NCI-H526 (cell line): ENCODE measurements around the gene ACBD5.
"Not testable (repeated sequence)": the region's sequence is repeated elsewhere in the genome, so short reads cannot be mapped to it uniquely, and the experiment has no call there.

ENCODE experiments used
- DNase-seq, 2 experiments: peaks; one replicate each; lab custom pipeline; 2025; lab: John Stamatoyannopoulos, UW

Gene ACBD5, protein sequence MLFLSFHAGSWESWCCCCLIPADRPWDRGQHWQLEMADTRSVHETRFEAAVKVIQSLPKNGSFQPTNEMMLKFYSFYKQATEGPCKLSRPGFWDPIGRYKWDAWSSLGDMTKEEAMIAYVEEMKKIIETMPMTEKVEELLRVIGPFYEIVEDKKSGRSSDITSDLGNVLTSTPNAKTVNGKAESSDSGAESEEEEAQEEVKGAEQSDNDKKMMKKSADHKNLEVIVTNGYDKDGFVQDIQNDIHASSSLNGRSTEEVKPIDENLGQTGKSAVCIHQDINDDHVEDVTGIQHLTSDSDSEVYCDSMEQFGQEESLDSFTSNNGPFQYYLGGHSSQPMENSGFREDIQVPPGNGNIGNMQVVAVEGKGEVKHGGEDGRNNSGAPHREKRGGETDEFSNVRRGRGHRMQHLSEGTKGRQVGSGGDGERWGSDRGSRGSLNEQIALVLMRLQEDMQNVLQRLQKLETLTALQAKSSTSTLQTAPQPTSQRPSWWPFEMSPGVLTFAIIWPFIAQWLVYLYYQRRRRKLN

DNA sequence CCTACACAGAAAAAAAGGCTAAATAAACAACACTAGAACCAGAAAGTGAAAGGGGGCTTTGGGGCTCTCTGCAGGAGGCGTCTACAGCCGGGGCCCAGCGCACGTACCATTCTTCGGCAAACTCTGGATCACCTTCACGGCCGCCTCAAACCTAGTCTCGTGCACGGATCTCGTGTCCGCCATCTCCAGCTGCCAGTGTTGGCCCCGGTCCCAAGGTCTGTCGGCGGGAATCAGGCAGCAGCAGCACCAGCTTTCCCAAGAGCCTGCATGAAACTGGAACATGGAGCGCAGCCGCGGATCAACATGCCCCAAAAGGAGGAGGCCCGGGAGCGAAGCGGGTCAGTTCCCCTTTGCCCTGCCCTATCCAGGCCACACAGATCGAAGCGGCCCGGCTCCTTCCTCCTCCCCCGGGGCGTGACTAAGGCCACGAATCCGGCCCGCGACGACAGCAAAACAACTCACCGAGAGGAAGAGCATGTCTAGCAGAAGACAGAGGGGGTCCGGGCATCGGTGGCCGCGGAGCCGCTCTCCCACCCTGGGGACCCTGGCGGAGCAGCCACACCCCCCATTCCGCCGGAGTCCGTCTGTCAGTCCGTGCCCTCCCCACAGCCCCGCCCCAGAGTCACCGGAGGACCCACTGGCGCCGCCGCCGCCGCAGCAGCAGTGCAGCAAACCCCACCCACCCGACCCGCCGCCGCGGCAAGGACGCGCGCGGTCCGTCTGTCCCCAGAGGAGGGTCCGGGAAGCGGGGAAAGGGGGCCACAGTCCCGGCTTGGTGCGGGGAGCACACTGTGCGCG, at the start of gene ACBD5:
Gene ACBD5 (minus strand): TSS at position 586 of the 798 bp plus-strand sequence. CDS start 109 bp downstream, at position 477.
- DNase-seq: peak; percentile 49 to 84

DNA sequence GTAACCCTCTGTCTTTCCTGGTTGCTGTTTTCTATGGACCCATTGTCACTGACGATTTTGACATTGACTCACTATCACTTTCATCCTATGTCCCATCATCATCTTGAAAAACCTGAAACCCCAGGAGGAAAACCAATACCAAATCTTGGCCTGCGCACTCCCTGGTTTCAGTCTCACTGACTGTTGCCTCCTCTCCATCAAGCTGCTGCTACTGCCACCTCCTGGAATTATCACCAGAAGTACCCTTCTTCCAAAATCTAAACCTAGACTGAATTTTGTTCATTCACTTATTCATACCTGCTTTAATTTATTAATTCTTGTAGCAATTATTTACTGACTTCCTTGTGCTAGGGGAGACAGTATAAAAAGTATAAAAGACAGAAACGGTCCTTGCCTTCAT, 44.5 kb upstream of the ACBD5 start:
- DNase-seq: no peak

DNA sequence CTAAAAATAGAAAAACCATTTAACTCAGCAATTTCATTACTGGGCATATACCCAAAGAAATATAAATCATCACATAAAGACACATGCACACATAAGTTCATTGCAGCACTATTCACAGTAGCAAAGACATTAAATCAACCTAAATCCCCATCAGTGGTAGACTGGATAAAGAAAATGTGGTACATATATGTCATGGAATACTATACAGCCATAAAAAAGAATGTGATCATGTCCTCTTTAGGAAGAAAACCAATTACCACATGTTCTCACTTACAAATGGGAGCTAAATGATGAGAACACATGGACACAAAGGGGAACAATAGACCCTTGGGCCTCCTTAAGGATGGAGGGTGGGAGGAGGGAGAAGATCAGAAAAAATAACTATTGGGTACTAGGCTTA, 36.0 kb upstream of the ACBD5 start:
- DNase-seq: no peak

DNA sequence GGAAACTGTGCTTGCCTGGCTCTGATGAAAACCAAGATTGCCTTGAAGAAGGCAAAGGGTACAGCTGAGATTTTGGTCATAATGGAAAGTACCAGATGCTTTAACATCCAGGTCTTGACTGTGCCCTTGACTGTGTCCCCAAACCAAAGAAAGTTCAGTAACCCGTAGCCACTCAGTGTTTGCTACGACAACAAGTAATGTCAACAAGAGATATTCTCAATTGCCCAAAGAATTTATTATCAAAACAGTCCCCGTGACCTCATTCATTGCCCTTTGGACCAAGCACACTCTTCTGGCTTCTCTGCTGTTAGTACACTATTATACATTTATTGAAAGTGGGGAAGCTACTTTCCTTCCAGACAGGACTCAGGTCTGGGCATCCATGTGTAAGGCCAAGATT, 25.4 kb upstream of the ACBD5 start:
- not testable (repeated sequence) for DNase-seq

DNA sequence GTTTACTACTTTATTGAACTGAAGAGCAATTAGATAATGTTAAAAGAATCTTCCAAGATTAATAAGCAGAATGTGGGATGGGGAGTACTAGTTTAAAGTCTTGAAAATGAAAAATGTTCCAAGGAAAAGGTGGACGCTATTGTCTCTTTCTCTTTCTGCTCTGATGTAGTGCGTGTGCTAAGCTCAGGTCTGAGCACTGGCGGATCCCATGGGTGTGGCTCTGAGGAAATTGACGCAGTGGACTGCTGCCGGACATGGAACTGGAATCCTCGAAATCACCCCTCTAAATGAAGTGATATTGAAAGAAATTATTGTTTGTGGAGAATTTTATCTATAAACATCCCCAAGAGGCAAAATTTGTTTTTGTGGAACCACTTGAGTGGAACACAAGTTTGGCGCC, 22.2 kb upstream of the ACBD5 start:
- not testable (repeated sequence) for DNase-seq

DNA sequence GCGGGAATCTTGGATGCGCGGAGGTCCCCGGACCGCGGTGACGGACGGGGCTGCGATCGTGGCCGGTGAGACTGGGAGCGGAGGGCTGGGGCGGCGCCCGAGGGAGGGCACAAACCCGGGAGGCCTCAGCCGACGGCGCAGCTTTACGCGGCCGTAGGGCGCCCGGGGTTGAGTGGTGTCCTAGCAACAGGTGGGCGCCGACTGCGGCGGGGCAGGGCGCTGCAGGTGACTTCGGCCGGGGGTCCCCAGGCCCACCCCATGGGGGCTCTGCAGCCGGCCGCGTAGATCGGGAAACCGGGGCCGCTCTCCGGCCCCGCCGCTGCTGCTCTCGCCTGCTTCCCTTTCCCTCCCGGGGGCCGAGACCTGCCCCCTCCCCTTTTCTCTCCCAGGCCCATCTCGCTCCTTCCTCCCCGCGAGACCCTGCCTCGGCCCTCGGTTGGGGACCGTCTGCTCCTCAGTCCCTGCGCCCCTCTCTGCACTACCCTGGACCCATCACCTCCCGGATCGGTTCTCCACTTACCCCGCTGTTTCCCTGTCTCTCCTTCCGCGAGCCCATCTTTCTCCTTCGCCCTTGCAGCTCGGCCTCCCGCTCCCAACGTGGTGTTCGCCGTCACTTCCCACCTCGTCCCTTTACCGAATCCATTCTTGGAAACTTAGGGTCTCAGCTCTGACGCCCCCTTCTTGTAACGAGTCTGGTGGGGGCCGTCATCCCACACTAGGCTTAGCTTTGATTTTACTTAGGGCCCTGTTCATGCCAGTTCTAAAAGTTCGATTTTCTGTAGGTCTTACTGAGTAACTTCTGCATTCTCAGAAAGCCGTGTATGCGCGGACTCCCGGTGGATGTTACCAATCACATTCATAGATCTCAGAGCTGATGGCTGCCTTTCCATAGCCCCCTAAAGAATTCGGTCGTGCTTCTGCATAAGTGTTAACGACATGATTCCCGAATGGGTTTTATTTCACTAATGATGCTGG, 18.5 kb upstream of the ACBD5 start:
- DNase-seq: peak in 1 of 2 experiments; percentile 47

DNA sequence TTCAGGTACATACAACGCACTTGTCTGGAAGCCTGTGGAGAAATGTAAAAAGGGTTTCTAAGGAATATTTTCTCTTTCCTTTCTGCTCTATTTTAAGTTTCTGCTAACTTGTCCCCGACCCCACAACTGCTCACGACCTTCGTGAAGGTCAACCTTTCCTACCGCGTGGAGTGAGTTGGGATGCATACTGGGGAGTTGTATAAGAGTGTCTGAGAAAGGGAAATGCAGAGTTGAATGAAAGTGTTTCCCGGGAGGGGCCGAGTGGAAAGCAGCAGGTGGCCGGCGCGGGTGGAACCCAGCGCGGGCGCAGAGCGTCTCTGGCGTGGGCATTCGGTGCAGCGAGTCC, 17.9 kb upstream of the ACBD5 start:
- no peak for DNase-seq

DNA sequence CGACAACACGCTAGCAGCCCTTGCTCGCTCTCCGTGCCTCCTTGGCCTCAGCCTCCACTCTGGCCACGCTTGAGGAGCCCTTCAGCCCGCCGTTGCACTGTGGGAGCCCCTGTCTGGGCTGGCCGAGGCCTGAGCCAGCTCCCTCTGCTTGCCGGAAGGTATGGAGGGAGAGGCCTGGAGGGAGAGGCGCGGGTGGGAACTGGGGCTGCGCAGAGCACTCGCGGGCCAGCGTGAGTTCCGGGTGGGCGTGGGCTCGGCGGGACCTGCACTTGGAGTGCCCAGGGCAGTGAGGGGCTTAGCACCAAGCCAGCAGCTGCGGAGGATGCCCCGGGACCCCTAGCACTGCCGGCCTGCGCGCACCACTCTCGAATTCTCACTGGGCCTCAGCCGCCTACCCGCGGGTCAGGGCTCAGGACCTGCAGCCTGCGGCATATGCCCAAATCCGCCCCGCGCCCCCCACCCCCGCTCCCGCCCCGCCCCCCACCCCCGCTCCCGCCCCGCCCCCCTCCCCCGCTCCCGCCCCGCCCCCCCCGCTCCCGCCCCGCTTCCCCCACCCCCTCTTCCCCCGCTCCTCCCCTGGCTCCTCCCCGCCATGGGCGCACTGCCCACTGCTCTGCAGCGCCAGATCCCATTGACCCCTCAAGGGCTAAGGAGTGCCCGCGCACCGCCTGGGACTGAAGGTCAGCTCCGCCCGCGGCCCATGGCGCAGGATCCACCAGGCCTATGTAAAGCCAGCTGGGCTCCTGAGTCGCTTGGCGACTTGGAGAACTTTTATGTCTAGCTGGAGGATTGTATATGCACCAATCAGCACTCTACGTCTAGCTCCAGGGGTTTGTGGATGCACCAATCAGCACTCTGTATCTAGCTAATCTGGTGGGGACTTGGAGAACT, 15.9 kb upstream of the ACBD5 start:
- no peak for DNase-seq

DNA sequence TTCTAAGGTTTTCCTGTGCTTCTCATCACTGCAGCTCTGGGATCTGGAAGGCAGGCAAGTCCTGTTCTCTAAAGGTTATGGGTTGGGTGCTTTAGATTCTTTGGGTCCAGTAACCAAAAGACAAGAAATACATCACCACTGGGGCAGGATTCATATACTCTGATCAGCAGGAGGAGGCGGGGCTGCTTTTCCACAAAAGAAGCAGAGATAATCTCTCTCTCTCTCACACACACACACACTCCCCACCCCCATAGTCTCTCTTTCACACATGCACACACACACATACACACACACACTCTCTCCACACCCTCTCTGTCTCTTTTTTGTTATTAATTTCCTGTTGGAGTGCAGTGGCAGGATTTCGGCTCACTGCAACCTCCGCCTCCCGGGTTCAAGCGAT, 13.0 kb upstream of the ACBD5 start:
- DNase-seq: no peak

DNA sequence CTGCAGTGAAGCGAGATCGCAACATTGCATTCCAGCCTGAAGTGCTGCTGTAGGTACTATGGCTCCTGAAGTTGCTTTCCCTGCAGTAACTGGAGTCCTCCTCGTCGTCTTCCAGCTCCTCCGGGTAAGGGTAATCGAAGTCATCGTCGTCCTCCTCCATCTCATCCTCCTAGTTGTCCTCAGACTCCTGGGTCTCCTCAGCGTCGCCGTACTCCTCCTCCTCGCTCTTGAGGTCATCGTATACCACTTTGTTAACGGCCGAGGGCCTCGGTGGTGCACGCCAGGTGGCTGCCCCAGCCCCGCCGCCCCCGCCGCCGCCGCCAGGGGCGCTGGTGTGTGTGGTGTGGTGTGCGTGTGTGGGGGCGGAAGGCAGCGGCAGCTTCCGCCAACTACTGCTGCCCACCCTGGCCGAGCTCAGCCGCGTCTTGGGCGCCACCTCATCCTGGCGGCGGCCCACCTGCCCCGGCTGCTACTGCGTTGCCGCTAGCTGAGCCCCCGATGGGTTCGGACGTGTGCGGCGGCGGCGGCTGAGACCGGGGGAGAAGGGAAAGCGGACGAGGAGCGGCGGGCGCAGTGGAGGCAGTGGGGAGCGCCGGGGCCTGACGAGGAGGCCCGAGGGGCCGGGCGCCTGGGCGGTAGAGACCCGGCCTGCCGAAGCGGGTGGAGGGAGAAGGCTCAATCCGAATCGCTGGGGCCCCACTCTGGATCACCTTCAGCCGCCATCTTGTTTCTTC, 11.8 kb upstream of the ACBD5 start:
- DNase-seq: peak in 1 of 2 experiments; percentile 39

DNA sequence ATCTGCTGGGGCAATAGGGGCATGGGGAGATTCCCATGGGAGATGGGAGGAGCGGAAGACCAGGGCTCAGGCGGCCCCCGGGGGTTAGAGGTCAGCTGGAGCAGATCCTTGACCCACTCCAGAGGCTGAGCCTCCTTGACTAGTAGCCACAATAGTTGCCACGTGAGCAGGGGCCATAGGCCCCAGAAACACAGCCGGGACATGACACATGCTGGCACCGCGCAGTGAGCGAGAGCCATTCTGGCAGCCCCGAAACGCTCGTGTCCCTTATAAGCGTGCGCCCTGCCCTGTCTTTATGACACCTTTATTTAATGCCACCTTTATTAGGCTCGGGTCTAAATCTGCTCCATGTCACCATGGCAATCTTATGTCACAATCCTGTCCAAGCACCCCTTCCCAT, 11.0 kb upstream of the ACBD5 start:
- DNase-seq: no peak

DNA sequence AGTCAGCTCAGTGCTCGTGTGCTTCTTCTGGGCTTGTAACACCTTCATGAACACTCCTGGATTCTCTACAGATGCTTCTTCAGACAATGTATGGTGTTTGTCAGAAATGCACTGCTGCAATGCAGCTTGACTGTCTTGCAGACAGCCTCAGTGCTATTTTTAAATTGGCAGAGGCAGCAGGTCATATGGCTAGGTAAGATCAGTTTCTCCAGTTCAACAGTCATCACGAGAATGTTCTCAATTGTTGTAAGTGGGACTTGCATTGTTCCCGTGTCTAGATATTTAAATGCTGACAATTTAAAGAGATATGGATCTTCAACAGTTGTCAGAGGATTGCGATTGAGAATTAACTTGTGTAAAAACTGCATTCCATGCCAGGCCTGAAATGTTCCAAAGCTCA, 7.6 kb upstream of the ACBD5 start:
- no peak for DNase-seq

DNA sequence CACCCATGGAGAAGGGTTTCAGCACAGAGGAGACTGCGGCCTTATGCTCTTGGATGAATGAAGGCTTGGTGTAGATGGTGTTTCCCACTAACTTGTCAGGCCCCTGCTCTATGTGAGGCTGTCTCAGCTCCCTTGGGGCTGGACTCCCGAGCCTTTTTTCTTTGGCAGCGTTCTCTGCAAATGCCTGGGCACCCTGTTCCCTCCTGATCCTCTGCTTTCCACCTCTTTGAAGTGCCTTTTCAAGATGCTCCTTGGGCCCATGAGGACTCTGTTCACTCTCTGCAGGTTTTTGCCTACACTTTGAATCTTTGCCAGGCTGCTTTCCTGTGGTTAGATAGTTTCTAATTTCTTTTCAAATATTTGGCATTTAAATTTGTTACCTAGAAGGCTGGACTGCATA, 6.8 kb upstream of the ACBD5 start:
- no peak for DNase-seq

DNA sequence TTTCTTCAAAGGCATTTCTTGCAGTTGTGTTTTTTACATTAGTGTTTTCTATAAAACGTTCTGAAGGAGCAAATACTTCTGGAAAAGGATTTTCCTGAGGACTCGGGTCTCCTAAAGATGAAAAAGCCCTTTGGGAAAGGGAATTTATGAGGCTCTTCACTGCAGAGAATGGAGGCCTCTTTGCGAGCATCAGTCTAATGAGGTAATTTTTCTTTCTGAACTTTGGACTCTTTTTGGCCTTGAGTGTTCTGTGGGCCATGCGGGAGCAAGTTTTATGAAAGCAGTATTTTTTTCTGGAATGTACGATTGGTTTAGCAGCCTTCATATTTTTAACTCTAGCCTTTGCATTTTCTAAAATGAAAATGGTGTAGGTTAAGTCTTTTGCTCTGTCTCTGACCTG, 6.4 kb upstream of the ACBD5 start:
- no peak for DNase-seq

DNA sequence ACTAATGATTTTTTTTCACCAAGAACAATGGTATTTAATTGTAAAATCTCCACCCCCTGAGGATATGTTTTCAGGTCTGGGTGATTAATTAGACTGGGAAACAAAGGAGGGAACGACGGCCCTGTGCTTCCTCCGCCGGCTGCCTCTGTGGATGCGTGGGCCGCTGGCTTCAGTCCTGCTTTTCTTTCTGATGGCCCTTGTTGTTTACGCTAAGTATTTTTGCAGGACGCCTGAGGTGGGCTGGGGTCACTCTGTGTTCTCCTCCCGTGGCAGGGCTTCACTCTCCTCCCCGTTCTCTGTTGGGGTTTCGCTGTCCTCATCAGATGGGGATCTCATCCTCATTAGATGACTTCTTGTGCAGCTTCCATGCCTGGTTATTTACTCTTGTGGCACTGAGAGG, 5.2 kb upstream of the ACBD5 start:
- no peak for DNase-seq

DNA sequence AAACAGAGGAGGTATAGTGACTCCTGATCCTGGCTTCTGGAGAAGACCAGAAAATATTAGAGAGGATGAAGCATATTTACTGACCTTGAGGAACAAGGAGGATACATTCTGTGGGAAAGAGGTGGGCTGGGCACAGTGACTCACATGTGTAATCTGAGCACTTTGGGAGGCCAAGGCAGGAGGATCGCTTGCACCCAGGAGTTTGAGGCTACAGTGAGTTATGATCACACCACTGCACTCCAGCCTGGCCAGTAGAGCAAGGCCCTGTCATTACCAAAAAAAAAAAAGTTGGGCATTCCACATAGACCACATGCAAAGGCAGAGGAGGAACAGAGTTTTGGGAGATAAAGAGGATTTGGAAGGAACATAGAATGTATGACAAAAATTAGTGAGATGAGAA, 4.4 kb upstream of the ACBD5 start:
- no peak for DNase-seq

DNA sequence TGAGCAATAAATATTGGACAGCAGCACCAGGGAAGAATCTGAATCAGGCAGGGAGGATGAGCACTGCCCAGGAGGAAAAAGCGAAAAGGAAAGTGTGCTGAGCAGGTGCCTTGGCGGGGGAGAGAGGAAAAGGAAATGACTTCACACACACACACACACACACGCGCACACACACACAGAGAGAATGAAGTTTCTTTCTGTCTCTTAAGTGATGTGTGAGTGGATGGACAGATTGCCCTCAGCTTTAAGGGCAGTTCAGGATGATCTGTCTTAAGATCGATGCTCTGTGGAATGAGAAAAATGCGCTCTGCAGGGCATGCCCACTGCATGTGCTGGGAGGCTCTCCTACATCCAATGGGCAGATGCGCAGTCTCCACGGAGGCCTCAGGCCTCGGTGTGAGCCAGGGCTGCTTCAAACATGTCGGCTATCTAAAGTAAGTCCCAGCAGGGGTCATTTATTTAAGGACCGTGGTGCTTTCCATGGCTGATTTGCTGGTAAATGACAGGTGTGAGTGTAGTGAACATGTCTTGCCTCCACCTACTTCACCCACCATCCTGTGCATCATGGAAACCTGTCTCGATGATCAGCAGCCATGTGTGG, 2.5 kb upstream of the ACBD5 start:
- peak; percentile 41 to 50 for DNase-seq

DNA sequence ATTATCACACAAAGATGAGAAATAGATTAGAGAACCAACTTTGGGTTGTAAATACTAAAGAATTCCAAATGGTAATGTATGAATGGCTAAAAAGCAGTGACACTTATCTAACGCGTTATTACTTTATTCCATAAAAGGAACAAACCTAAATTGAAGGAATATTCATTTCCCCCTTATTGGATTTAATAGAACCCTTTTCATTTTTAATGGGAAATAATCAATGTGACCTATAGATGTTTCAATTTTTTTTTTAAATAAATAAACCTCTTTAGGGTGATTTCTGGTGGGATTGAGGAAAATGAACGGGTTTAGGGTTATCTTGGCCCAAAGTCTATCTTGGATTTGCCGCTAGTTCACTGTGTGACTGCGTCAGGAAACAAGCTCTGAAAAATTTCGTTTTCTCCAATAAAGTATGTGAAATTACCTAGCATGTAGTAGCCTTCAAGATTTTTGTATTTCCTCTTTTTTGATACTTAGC, 1.9 kb upstream of the ACBD5 start:
- no peak for DNase-seq

DNA sequence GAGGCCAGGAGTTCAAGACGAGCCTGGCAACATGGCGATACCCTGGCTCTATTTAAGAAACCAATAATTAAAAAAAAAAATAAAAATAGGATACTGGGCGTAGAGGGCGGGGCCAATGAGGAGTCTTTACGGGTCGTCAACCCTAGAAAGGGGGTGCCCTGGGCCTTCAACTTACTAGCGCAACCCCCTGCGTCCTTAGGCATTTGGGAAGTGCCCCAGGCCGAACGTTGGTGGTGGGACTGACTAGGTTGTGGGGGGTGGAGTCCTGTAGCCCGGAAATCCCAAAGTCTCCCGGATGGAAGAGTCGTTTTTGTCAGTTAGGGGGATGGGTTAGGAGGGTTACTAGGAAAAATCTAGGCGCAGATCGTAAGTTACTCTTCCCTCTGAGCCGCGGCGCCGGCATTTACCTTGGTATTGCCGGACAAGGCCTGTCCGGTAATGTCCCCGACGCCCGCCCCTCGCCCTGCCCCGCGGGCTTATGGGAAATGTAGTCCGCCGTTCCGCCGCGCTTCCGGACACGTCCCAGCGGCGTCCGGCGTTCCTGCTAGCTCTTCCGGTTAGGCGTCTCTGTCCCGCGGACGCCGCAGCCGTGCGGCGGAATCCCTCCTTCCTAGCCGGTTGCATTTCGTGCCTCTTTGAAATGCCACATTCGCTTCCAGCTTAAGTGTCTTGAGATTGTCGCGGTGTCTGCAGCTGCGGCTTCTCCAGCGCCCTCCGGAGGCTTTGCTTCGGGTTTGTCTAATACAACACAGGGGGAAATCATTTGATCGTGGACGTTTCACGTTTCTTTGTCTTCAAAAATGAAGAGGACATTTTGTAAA, 1.3 kb upstream of the ACBD5 start:
- peak; percentile 78 to 93 for DNase-seq
